ENCODE results near the gene SOX10.

Gene SOX10

GRCh38 chr22:38016182-38017151, 32.1 kb upstream of the SOX10 start:
- DNase-seq (ENCODE audit: low spot score), result no peak

GRCh38 chr22:38014083-38014482, 29.7 kb upstream of the SOX10 start:
- no peak for DNase-seq (ENCODE audit: low spot score)

GRCh38 chr22:38012604-38013072, 28.3 kb upstream of the SOX10 start:
- DNase-seq (ENCODE audit: low spot score), result no peak

GRCh38 chr22:38009000-38009806, 24.8 kb upstream of the SOX10 start:
- no peak for DNase-seq (ENCODE audit: low spot score)

- DNase-seq (ENCODE audit: low spot score), result no peak
These were observed 23.1 kb upstream of the SOX10 start for GRCh38 chr22:38007330-38007902.

GRCh38 chr22:38006906-38007305, 22.6 kb upstream of the SOX10 start:
- DNase-seq (ENCODE audit: low spot score), result no peak

- no peak for DNase-seq (ENCODE audit: low spot score)
These were observed 21.6 kb upstream of the SOX10 start for GRCh38 chr22:38005943-38006342.

GRCh38 chr22:37999640-38000272, 15.4 kb upstream of the SOX10 start:
- DNase-seq (ENCODE audit: low spot score), result no peak

GRCh38 chr22:37999236-37999635, 14.9 kb upstream of the SOX10 start:
- no peak for DNase-seq (ENCODE audit: low spot score)

- DNase-seq (ENCODE audit: low spot score), result no peak
These were observed 14.2 kb upstream of the SOX10 start for GRCh38 chr22:37998543-37998942.

GRCh38 chr22:37996515-37997246, 12.3 kb upstream of the SOX10 start:
- no peak for DNase-seq (ENCODE audit: low spot score)

GRCh38 chr22:37996079-37996478, 11.7 kb upstream of the SOX10 start:
- no peak for DNase-seq (ENCODE audit: low spot score)

GRCh38 chr22:37995460-37995859, 11.1 kb upstream of the SOX10 start:
- no peak for DNase-seq (ENCODE audit: low spot score)

- no peak for DNase-seq (ENCODE audit: low spot score)
These were observed 10.6 kb upstream of the SOX10 start for GRCh38 chr22:37994982-37995381.

- no peak for DNase-seq (ENCODE audit: low spot score)
These were observed 9.7 kb upstream of the SOX10 start for GRCh38 chr22:37994049-37994448.

GRCh38 chr22:37991731-37992442, 7.5 kb upstream of the SOX10 start:
- DNase-seq (ENCODE audit: low spot score), result no peak

GRCh38 chr22:37990862-37991261, 6.5 kb upstream of the SOX10 start:
- no peak for DNase-seq (ENCODE audit: low spot score)

GRCh38 chr22:37990301-37990700, 5.9 kb upstream of the SOX10 start:
- no peak for DNase-seq (ENCODE audit: low spot score)

GRCh38 chr22:37989146-37990045, 5.0 kb upstream of the SOX10 start:
- DNase-seq (ENCODE audit: low spot score), result no peak

- DNase-seq (ENCODE audit: low spot score), result no peak
These were observed 2.0 kb upstream of the SOX10 start for GRCh38 chr22:37986371-37986770.
